Keratinocyte (primary cell): Measurements from ENCODE around the gene SLC7A7. TPM values are rescaled to one million over a fixed set of nuclear protein-coding genes. Genes with fewer than 3 reads are reported as not detected.
"Not testable (repeated sequence)": the region's sequence is repeated elsewhere in the genome, so short reads cannot be mapped to it uniquely, and the experiment has no call there.

Source experiments
- DNase-seq: peaks from one replicate; pipeline ENCODE4 v3.0.0-alpha.2; 2011; ENCODE audit warnings: low read depth, missing footprints, low spot score
- FAIRE-seq: peaks from 2 replicates; lab custom pipeline; 2011; peaks lifted over from hg19 to GRCh38; lab: Jason Lieb, UNC
- H2AFZ ChIP-seq: 2 replicates; pipeline ENCODE4 v1.6.0; 2012; ENCODE audit warnings: low read length, control low read depth, inconsistent platforms; ENCODE audit not compliant: control insufficient read depth
- H3K27ac ChIP-seq: 2 replicates; pipeline ENCODE4 v1.5.1; 2011; ENCODE audit warnings: low read length; ENCODE audit not compliant: control insufficient read depth, insufficient read depth
- H3K27me3 ChIP-seq: 3 replicates; pipeline ENCODE4 v1.6.0; 2011; ENCODE audit warnings: low read length; ENCODE audit not compliant: control insufficient read depth, insufficient read depth; ENCODE audit errors: extremely low read depth
- H3K36me3 ChIP-seq, 2 experiments: 2 replicates in 1 of 2; 3 replicates in 1 of 2; pipeline ENCODE4 v1.5.1; 2011; ENCODE audit warnings: low read length in 2 of 2, mild to moderate bottlenecking in 1 of 2; ENCODE audit not compliant: control insufficient read depth in 2 of 2, insufficient read depth in 2 of 2; ENCODE audit errors: extremely low read depth in 1 of 2
- H3K4me1 ChIP-seq: 3 replicates; pipeline ENCODE4 v1.5.1; 2011; ENCODE audit warnings: low read length; ENCODE audit not compliant: control insufficient read depth, insufficient read depth; ENCODE audit errors: extremely low read depth
- H3K4me2 ChIP-seq: 3 replicates; pipeline ENCODE4 v1.6.0; 2011; ENCODE audit warnings: low read depth, low read length; ENCODE audit not compliant: control insufficient read depth, insufficient read depth; ENCODE audit errors: extremely low read depth
- H3K4me3 ChIP-seq, 3 experiments: fragments of 200-600 bp in 1 of 3; sonication (generic) in 1 of 3; 2 replicates in 2 of 3; 3 replicates in 1 of 3; pipeline ENCODE4 v1.5.1; 2011 to 2016; ENCODE audit warnings: low read length in 3 of 3, mild to moderate bottlenecking in 3 of 3, control low read depth in 2 of 3, inconsistent platforms in 1 of 3, low read depth in 1 of 3, mixed read lengths in 1 of 3, mixed run types in 1 of 3, moderate library complexity in 1 of 3; ENCODE audit not compliant: control insufficient read depth in 2 of 3, insufficient read depth in 2 of 3; ENCODE audit errors: extremely low read depth in 1 of 3
- H3K79me2 ChIP-seq: 2 replicates; pipeline ENCODE4 v1.6.0; 2012; ENCODE audit warnings: low read length; ENCODE audit not compliant: control insufficient read depth, insufficient read depth
- H3K9ac ChIP-seq: 3 replicates; pipeline ENCODE4 v1.6.0; 2011; ENCODE audit warnings: low read length; ENCODE audit not compliant: control insufficient read depth, insufficient read depth; ENCODE audit errors: extremely low read depth
- H3K9me1 ChIP-seq: 3 replicates; pipeline ENCODE4 v1.6.0; 2011; ENCODE audit warnings: low read length; ENCODE audit not compliant: control insufficient read depth, insufficient read depth; ENCODE audit errors: extremely low read depth
- H3K9me3 ChIP-seq: 2 replicates; pipeline ENCODE4 v1.5.1; 2012; ENCODE audit warnings: low read depth, low read length; ENCODE audit not compliant: control insufficient read depth
- H4K20me1 ChIP-seq: 3 replicates; pipeline ENCODE4 v1.6.0; 2011; ENCODE audit warnings: low read length; ENCODE audit not compliant: control insufficient read depth, insufficient read depth; ENCODE audit errors: extremely low read depth
- CTCF ChIP-seq, 3 experiments: IDR thresholded peaks in 1 of 3; conservative IDR thresholded peaks in 1 of 3; optimal IDR thresholded peaks in 1 of 3; 2 replicates in 2 of 3; 3 replicates in 1 of 3; pipeline versions ENCODE3 to v1.5.1; 2011; ENCODE audit warnings: low read length in 3 of 3, mild to moderate bottlenecking in 3 of 3, moderate library complexity in 2 of 3, control low read depth in 1 of 3, inconsistent platforms in 1 of 3; ENCODE audit not compliant: insufficient read depth in 2 of 3; ENCODE audit errors: extremely low read depth in 1 of 3
- EZH2 ChIP-seq: IDR thresholded peaks from one replicate; pipeline ENCODE4 v1.6.1; 2012; ENCODE audit warnings: inconsistent platforms, mild to moderate bottlenecking, low read length, moderate library complexity
- dilution Hi-C: fragments of 300-500 bp; cut with MboI; formaldehyde crosslinking; loops from one replicate; pipeline ENCODE4 v1.7.0; 2020; ENCODE audit warnings: low sequenced_read_pairs; ENCODE audit not compliant: extremely low pct_ligation_motif_present
- polyA plus RNA-seq, 5 experiments: library from polyadenylated mRNA; depleted of rRNA in 3 of 5; stranded (reverse) in 3 of 5; stranded (forward) in 1 of 5; unstranded in 1 of 5; fragments of >200 nt; gene quantifications; 1 replicate in 1 of 5; 2 replicates in 3 of 5; 3 replicates in 1 of 5; pipeline versions ENCODE4 v1.2.1 to v1.2.3, GENCODE V29; 2011 to 2012; ENCODE audit warnings: missing spikeins in 2 of 5, low read depth in 1 of 5, low replicate concordance in 1 of 5

The SLC7A7 gene
- polyA plus RNA-seq, 1 donor (not counting 4 experiments of a cell fraction or from before 2014, with no cell fraction given), result 0.20 TPM

GRCh38 chr14:22726012-22726411, 89.2 kb downstream of the SLC7A7 start:
- no peaks in the 10 kb centered on the region for H3K9me1 ChIP-seq
- H3K4me2 ChIP-seq, result no peak overlapping the region
- H3K9ac ChIP-seq, result no peak overlapping the region
- H3K79me2 ChIP-seq, result no peaks in the 10 kb centered on the region
- H3K27ac ChIP-seq, result no peak overlapping the region
- H4K20me1 ChIP-seq, result no peaks in the 10 kb centered on the region
- H3K27me3 ChIP-seq, result peaks cover 10% of the 10 kb centered on the region
- no peak overlapping the region for H3K4me3 ChIP-seq
- dilution Hi-C loops, result no loop called here
- H3K4me1 ChIP-seq, result no peaks in the 10 kb centered on the region
- TF ChIP-seq CTCF (optimal IDR thresholded peaks at IDR 0.05 in 1 of 3, IDR thresholded peaks at IDR 0.05 in 1 of 3, conservative IDR thresholded peaks at IDR 0.05 in 1 of 3; ENCODE audit: extremely low read depth in 1 of 3, insufficient read depth in 2 of 3, low read length in 3 of 3), result no peak
- no peak for TF ChIP-seq EZH2
- H3K9me3 ChIP-seq, result no peaks in the 10 kb centered on the region
- no peaks in the 10 kb centered on the region for H3K36me3 ChIP-seq
- FAIRE-seq (no peak), DNase-seq (no peak)
- H2AFZ ChIP-seq, result no peak overlapping the region

- H4K20me1 ChIP-seq, FAIRE-seq, dilution Hi-C loops, H2AFZ ChIP-seq, H3K4me1 ChIP-seq, H3K9me1 ChIP-seq, H3K9me3 ChIP-seq, H3K27ac ChIP-seq, H3K36me3 ChIP-seq, H3K27me3 ChIP-seq, H3K4me2 ChIP-seq, H3K79me2 ChIP-seq, H3K9ac ChIP-seq, DNase-seq, H3K4me3 ChIP-seq: not testable (repeated sequence)
Observed at GRCh38 chr14:22725374-22725773, 89.9 kb downstream of the SLC7A7 start.

DNA sequence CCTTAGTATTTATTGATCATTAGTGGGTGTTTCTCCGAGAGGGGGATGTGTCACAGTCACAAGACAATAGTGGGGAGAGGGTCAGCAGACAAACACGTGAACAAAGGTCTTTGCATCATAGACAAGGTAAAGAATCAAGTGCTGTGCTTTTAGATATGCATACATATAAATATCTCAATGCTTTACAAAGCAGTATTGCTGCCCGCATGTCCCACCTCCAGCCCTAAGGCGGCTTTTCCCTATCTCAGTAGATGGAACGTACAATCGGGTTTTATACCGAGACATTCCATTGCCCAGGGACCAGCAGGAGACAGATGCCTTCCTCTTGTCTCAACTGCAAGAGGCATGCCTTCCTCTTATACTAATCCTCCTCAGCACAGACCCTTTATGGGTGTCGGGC, 90.4 kb downstream of the SLC7A7 start:
- H3K4me1 ChIP-seq, H3K9me1 ChIP-seq, H3K27me3 ChIP-seq, H4K20me1 ChIP-seq, H2AFZ ChIP-seq, dilution Hi-C loops, H3K79me2 ChIP-seq, H3K27ac ChIP-seq, H3K9ac ChIP-seq, H3K4me3 ChIP-seq, DNase-seq, FAIRE-seq, H3K36me3 ChIP-seq, H3K4me2 ChIP-seq, H3K9me3 ChIP-seq: not testable (repeated sequence)
